Testis (tissue), 3 donors: Measurements from ENCODE around the gene CFAP20. TPM values are rescaled to one million over a fixed set of nuclear protein-coding genes. Genes with fewer than 3 reads are reported as not detected.
A peak's percentile ranks its signal among the peaks of the same experiment; 100 is the strongest.

ENCODE experiments used
- DNase-seq: peaks from one replicate; pipeline ENCODE4 v3.0.0-alpha.2; 2019
- H3K27ac ChIP-seq, 2 donors: fragments of 200-600 bp; sonication (generic); one replicate each; pipeline ENCODE4 v1.5.1; 2019
- H3K27me3 ChIP-seq: fragments of 200-600 bp; sonication (generic); one replicate; pipeline ENCODE4 v1.5.1; 2019
- H3K36me3 ChIP-seq: fragments of 200-600 bp; sonication (generic); one replicate; pipeline ENCODE4 v1.5.1; 2017; ENCODE audit warnings: low read depth; ENCODE audit errors: missing control alignments
- H3K4me1 ChIP-seq: fragments of 200-600 bp; sonication (generic); one replicate; pipeline ENCODE4 v1.5.1; 2019
- H3K4me3 ChIP-seq, 2 donors: fragments of 200-600 bp; sonication (generic); one replicate each; pipeline ENCODE4 v1.5.1; 2017 to 2019
- H3K9me3 ChIP-seq: fragments of 200-600 bp; sonication (generic); one replicate; pipeline ENCODE4 v1.5.1; 2017
- CTCF ChIP-seq, 3 experiments: fragments of 450-650 bp in 2 of 3; fragments of 200-600 bp in 1 of 3; sonication (generic) in 1 of 3; IDR thresholded peaks; one replicate each; pipeline ENCODE4 v1.5.1; 2016 to 2019; ENCODE audit warnings: antibody characterized with exemption in 3 of 3, mild to moderate bottlenecking in 2 of 3, moderate library complexity in 1 of 3
- POLR2A ChIP-seq: fragments of 450-650 bp; IDR thresholded peaks from one replicate; pipeline ENCODE4 v1.6.1; 2017; ENCODE audit warnings: antibody characterized with exemption, mild to moderate bottlenecking, moderate library complexity
- WGBS, 2 donors: methylation state at CpG; one replicate each; pipeline ENCODE4 v1.1.5; 2018; 5-methylcytosine and 5-hydroxymethylcytosine counted together
- intact Hi-C: fragments of 100-400 bp; cut with DNase I; formaldehyde crosslinking; loops from one replicate; pipeline ENCODE4 v1.15.1; 2023; ENCODE audit warnings: low total_unique reads
- polyA plus RNA-seq: library from polyadenylated mRNA; stranded (reverse); fragments of 350-450 nt; fragmentation: Illumina TruSeq; extraction: RNeasy Lipid Tissue Mini Kit (QIAGEN cat#74804); gene quantifications from one replicate; pipeline ENCODE4 v1.2.3, GENCODE V29; 2014; ENCODE audit warnings: low read depth, low replicate concordance; ENCODE audit not compliant: insufficient read depth
- total RNA-seq, 2 donors: library from RNA; depleted of rRNA; stranded (reverse); fragments of >200 nt; gene quantifications; one replicate each; pipeline ENCODE4 v1.2.3, GENCODE V29; 2016

The CFAP20 gene
- total and polyA plus RNA-seq, 3 donors from 2014 or later = 91.5 to 98.6 (median 92.4) TPM

GRCh38 chr16:58123896-58124600, 5.1 kb downstream of the CFAP20 start:
- Histone ChIP-seq H3K27ac (peak overlapping the region in 1 of 2 donors; percentile 12), H3K4me1 (peaks cover 62% of the 10 kb centered on the region)
- 62 to 70% methylated on average over 8 of the region's 8 CpGs for WGBS, 2 donors

GRCh38 chr16:58121132-58121531, 8.0 kb downstream of the CFAP20 start:
- no peaks in the 10 kb centered on the region for H3K36me3 ChIP-seq
- intact Hi-C loops = loop anchor here (5.0 kb wide), 1 partner anchor 94 kb away; the partner anchor contains the start of gene MMP15
- 39 to 43% methylated on average over 6 of the region's 6 CpGs for WGBS, 2 donors
- H3K4me1 ChIP-seq = peaks cover 65% of the 10 kb centered on the region
- no peaks in the 10 kb centered on the region for H3K9me3 ChIP-seq
- no peak overlapping the region for H3K27ac ChIP-seq
- H3K27me3 ChIP-seq = no peaks in the 10 kb centered on the region
- no peak for TF ChIP-seq CTCF (IDR thresholded peaks at IDR 0.05)
- TF ChIP-seq POLR2A = no peak
- DNase-seq = no peak
- no peak overlapping the region for H3K4me3 ChIP-seq

More at GRCh38 chr16:58123896-58124600, 5.1 kb downstream of the CFAP20 start:
- H3K27me3 ChIP-seq = no peaks in the 10 kb centered on the region
- intact Hi-C loops = loop anchor here (5.0 kb wide), 1 partner anchor 97 kb away; the partner anchor contains the start of gene MMP15
- no peak overlapping the region for H3K4me3 ChIP-seq
- no peaks in the 10 kb centered on the region for H3K36me3 ChIP-seq
- TF ChIP-seq CTCF (IDR thresholded peaks at IDR 0.05) = no peak
- TF ChIP-seq POLR2A = no peak
- no peaks in the 10 kb centered on the region for H3K9me3 ChIP-seq
- no peak for DNase-seq

DNA sequence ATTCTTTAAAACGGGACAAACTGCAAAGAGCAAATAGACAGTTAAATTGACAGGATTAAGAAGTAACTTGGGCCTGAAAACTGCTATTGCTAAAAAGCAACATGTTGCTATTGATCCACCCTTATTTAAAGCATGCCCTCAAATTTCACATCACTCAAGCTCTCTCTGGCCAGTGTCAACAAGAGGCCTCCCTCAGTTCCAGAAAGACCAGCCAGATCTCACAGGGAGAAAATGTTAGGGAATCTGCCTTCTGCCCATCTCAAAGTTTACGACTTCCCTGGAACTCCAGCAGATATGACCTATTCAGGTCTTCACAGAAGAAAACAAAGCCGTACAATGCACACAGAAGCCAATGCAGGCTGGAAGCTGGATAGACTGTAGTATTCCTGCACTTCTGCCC, 8.9 kb downstream of the CFAP20 start:
- 29 to 35% methylated on average over 3 of the region's 3 CpGs for WGBS, 2 donors
- no peak overlapping the region for H3K4me3 ChIP-seq
- no peaks in the 10 kb centered on the region for H3K27me3 ChIP-seq
- intact Hi-C loops = loop anchor here (5.0 kb wide), 1 partner anchor 93 kb away; the partner anchor contains the start of gene MMP15
- H3K36me3 ChIP-seq = no peaks in the 10 kb centered on the region
- no peaks in the 10 kb centered on the region for H3K9me3 ChIP-seq
- DNase-seq = no peak
- no peak for TF ChIP-seq POLR2A
- TF ChIP-seq CTCF (IDR thresholded peaks at IDR 0.05) = no peak
- peak overlapping the region in 1 of 2 donors; percentile 4 for H3K27ac ChIP-seq
- peaks cover 58% of the 10 kb centered on the region for H3K4me1 ChIP-seq

- no peaks in the 10 kb centered on the region for H3K9me3 ChIP-seq
- DNase-seq = peak; percentile 85
- WGBS, 2 donors = 47 to 75% methylated on average over 8 of the region's 8 CpGs
These were observed 9.7 kb downstream of the CFAP20 start for GRCh38 chr16:58119509-58119845.

More at GRCh38 chr16:58119509-58119845, 9.7 kb downstream of the CFAP20 start:
- intact Hi-C loops = no loop called here
- Histone ChIP-seq H3K4me3 (no peak overlapping the region), H3K36me3 (no peaks in the 10 kb centered on the region), H3K27me3 (no peaks in the 10 kb centered on the region), H3K27ac (peak overlapping the region in 1 of 2 donors; percentile 28), H3K4me1 (peaks cover 57% of the 10 kb centered on the region)
- TF ChIP-seq POLR2A = no peak
- TF ChIP-seq CTCF (IDR thresholded peaks at IDR 0.05) = no peak
